ENCODE results near the gene TFPT. TPM values are rescaled to one million over a fixed set of nuclear protein-coding genes. Genes with fewer than 3 reads are reported as not detected.

TFPT gene
- total RNA-seq, 1 experiment from 2014 or later = 26.6 TPM

GRCh38 chr19:54165222-54165621, 49.8 kb upstream of the TFPT start:
- H3K4me1 Mint-ChIP-seq = peaks cover 30 to 43% of the 10 kb centered on the region in 2 experiments
- Histone ChIP-seq H3T11ph (ENCODE audit: low read length) (no peak overlapping the region), H3K23ac (ENCODE audit: insufficient read length, low read depth, low read length) (no peak overlapping the region), H4K8ac (replicated peaks; ENCODE audit: insufficient read length, low read depth, low read length) (no peak overlapping the region), H3K23me2 (ENCODE audit: insufficient read length, low read depth, low read length, poor library complexity, severe bottlenecking) (peaks cover 12% of the 10 kb centered on the region), H3K4ac (ENCODE audit: low read depth, low read length) (no peak overlapping the region), H3K27me3 (ENCODE audit: insufficient read depth, low read length) (no peaks in the 10 kb centered on the region), H3K9ac (ENCODE audit: extremely low read depth, insufficient read length, low read length) (no peak overlapping the region), H2BK120ac (ENCODE audit: low read depth, low read length, poor library complexity, severe bottlenecking) (no peak overlapping the region), H2AK5ac (ENCODE audit: insufficient read length, low read length) (no peak overlapping the region), H3K14ac (ENCODE audit: insufficient read depth, low read length) (no peak overlapping the region), H3K4me1 (ENCODE audit: insufficient read depth, low read length) (no peaks in the 10 kb centered on the region), H2AFZ (ENCODE audit: low read length) (no peak overlapping the region), H3K27ac (ENCODE audit: insufficient read length, low read depth, low read length) (no peak overlapping the region), H4K5ac (ENCODE audit: insufficient read length, low read depth, low read length) (no peak overlapping the region), H3K79me1 (ENCODE audit: insufficient read depth, low read depth, low read length, poor library complexity, severe bottlenecking) (no peaks in the 10 kb centered on the region), H3K9me3 (ENCODE audit: control insufficient read depth, low read depth, low read length) (no peaks in the 10 kb centered on the region), H2BK5ac (ENCODE audit: insufficient read length, low read length) (no peak overlapping the region), H3K18ac (ENCODE audit: insufficient read length, low read depth, low read length) (no peak overlapping the region), H2BK20ac (ENCODE audit: low read depth, low read length, poor library complexity, severe bottlenecking) (no peak overlapping the region), H3K4me2 (ENCODE audit: insufficient read depth, insufficient read length, low read length) (no peak overlapping the region), H3K79me2 (ENCODE audit: insufficient read depth, low read length) (no peaks in the 10 kb centered on the region), H2BK12ac (ENCODE audit: insufficient read length, low read depth, low read length) (no peak overlapping the region), H2BK15ac (ENCODE audit: low read depth, low read length) (no peak overlapping the region), H4K91ac (ENCODE audit: insufficient read length, low read depth, low read length) (no peak overlapping the region), H4K20me1 (ENCODE audit: control insufficient read depth, insufficient read depth, insufficient read length) (no peaks in the 10 kb centered on the region), H3K56ac (ENCODE audit: insufficient read length, low read depth, low read length) (no peak overlapping the region)
- peaks cover 0 to 4% (median 3%) of the 10 kb centered on the region in 3 experiments; a peak in 3 of 7 replicates for H3K36me3 Mint-ChIP-seq (ENCODE audit: insufficient read depth in 1 of 3, low read depth in 3 of 3)
- no peak for DNase-seq
- H3K4me3 Mint-ChIP-seq = no peak overlapping the region
- H3K27ac Mint-ChIP-seq = no peak overlapping the region
- H3K27me3 Mint-ChIP-seq (ENCODE audit: low read depth) = peaks cover 39% of the 10 kb centered on the region
- peaks cover 0 to 6% of the 10 kb centered on the region in 2 experiments; a peak in 2 of 5 replicates for H3K9me3 Mint-ChIP-seq
- no peak for TF ChIP-seq CTCF (conservative IDR thresholded peaks at IDR 0.05)
- WGBS (ENCODE audit: extremely low coverage, insufficient read length, low lambda C conversion rate) = no CpG with 5 or more reads among the region's 25 CpGs

Measured in H9 (cell line).